Mesendoderm (in vitro differentiated cells): ENCODE measurements around the gene TGFBR2.

ENCODE experiments used
- DNase-seq: peaks from one replicate; pipeline ENCODE4 v3.0.0; 2013
- H2AK5ac ChIP-seq: 2 replicates; pipeline ENCODE4 v1.6.1; 2013; ENCODE audit warnings: low read length, inconsistent platforms
- H2BK120ac ChIP-seq: 2 replicates; pipeline ENCODE4 v1.6.1; 2013; ENCODE audit warnings: low read depth, mild to moderate bottlenecking, low read length, moderate library complexity, mixed read lengths
- H2BK15ac ChIP-seq: replicated peaks from 2 replicates; pipeline ENCODE4 v1.6.1; 2013; ENCODE audit warnings: low read depth, mild to moderate bottlenecking, moderate library complexity
- H2BK5ac ChIP-seq: 2 replicates; pipeline ENCODE4 v1.6.1; 2013; ENCODE audit warnings: low read length, inconsistent platforms
- H3K18ac ChIP-seq: 2 replicates; pipeline ENCODE4 v1.6.1; 2013; ENCODE audit warnings: mild to moderate bottlenecking, low read length, mixed read lengths
- H3K23ac ChIP-seq: one replicate; pipeline ENCODE4 v1.6.1; 2013; ENCODE audit warnings: low read length
- H3K27ac ChIP-seq: 2 replicates; pipeline ENCODE4 v1.5.1; 2013; ENCODE audit warnings: low read depth, mild to moderate bottlenecking, inconsistent platforms, low read length, moderate library complexity
- H3K27me3 ChIP-seq: 2 replicates; pipeline ENCODE4 v1.6.1; 2013; ENCODE audit warnings: low read length, control low read depth, mild to moderate bottlenecking, inconsistent platforms; ENCODE audit not compliant: insufficient read depth, poor library complexity
- H3K36me3 ChIP-seq: 2 replicates; pipeline ENCODE4 v1.6.1; 2013; ENCODE audit warnings: low read length, inconsistent platforms; ENCODE audit not compliant: control insufficient read depth, insufficient read depth
- H3K4ac ChIP-seq: one replicate; pipeline ENCODE4 v1.6.1; 2013; ENCODE audit warnings: low read depth, mild to moderate bottlenecking, low read length, moderate library complexity
- H3K4me1 ChIP-seq: 2 replicates; pipeline ENCODE4 v1.6.1; 2013; ENCODE audit warnings: low read depth, low read length, inconsistent platforms; ENCODE audit not compliant: control insufficient read depth
- H3K4me2 ChIP-seq: 2 replicates; pipeline ENCODE4 v1.6.1; 2013; ENCODE audit warnings: low read length
- H3K4me3 ChIP-seq: 2 replicates; pipeline ENCODE4 v1.5.1; 2013; ENCODE audit warnings: mild to moderate bottlenecking, low read length
- H3K56ac ChIP-seq: one replicate; pipeline ENCODE4 v1.6.1; 2013; ENCODE audit warnings: low read length
- H3K79me1 ChIP-seq: 2 replicates; pipeline ENCODE4 v1.6.1; 2013; ENCODE audit warnings: low read length, inconsistent platforms
- H3K79me2 ChIP-seq: 2 replicates; pipeline ENCODE4 v1.6.1; 2013; ENCODE audit warnings: mild to moderate bottlenecking, low read length; ENCODE audit not compliant: control insufficient read depth, insufficient read depth
- H3K9ac ChIP-seq: 2 replicates; pipeline ENCODE4 v1.6.1; 2013; ENCODE audit warnings: low read length, inconsistent platforms
- H4K5ac ChIP-seq: one replicate; pipeline ENCODE4 v1.6.1; 2013; ENCODE audit warnings: low read length
- H4K8ac ChIP-seq: one replicate; pipeline ENCODE4 v1.6.1; 2013; ENCODE audit warnings: low read depth, mild to moderate bottlenecking, control low read depth, low read length, moderate library complexity
- WGBS: extraction: QIAGEN DNeasy Blood & Tissue Kit; methylation state at CpG from one replicate; pipeline ENCODE4 v1.1.7; 2013; ENCODE audit warnings: low lambda C conversion rate, missing lambda C conversion rate; ENCODE audit not compliant: insufficient coverage; ENCODE audit errors: extremely low coverage; 5-methylcytosine and 5-hydroxymethylcytosine counted together

The TGFBR2 gene

DNA sequence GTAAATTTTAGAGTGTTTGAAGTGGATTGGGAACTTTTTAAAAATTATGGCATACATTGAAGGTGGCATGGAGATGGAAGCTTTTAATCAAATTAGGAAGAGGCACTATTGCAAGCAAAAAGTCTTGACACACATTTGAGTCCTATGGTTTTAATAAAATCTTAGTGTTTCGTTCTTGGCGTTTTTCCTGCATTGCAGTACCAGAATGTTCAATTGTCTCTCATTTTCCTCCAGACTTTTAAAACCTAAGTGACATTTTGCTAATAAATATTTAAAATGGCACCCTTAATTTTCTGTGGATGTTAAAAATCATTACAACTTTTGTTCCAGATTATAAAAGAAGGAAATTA lies 2.2 kb downstream of the TGFBR2 start:
- no peaks in the 10 kb centered on the region for H3K27me3 ChIP-seq
- peaks cover 26% of the 10 kb centered on the region for H3K79me2 ChIP-seq
- H3K56ac ChIP-seq = no peak overlapping the region
- H2BK15ac ChIP-seq = no peak overlapping the region
- no peak overlapping the region for H3K4me2 ChIP-seq
- no peaks in the 10 kb centered on the region for H3K36me3 ChIP-seq
- no peak overlapping the region for H3K4ac ChIP-seq
- peaks cover 5% of the 10 kb centered on the region for H3K4me1 ChIP-seq
- no peak overlapping the region for H4K5ac ChIP-seq
- H3K9ac ChIP-seq = no peak overlapping the region
- H2BK120ac ChIP-seq = no peak overlapping the region
- no peak overlapping the region for H3K27ac ChIP-seq
- H3K23ac ChIP-seq = no peak overlapping the region
- no CpG with 5 or more reads among the region's 2 CpGs for WGBS
- no peak overlapping the region for H3K18ac ChIP-seq
- H2BK5ac ChIP-seq = no peak overlapping the region
- H3K79me1 ChIP-seq = peaks cover 13% of the 10 kb centered on the region
- no peak overlapping the region for H4K8ac ChIP-seq
- H3K4me3 ChIP-seq = no peak overlapping the region
- no peak for DNase-seq
- H2AK5ac ChIP-seq = no peak overlapping the region

DNA sequence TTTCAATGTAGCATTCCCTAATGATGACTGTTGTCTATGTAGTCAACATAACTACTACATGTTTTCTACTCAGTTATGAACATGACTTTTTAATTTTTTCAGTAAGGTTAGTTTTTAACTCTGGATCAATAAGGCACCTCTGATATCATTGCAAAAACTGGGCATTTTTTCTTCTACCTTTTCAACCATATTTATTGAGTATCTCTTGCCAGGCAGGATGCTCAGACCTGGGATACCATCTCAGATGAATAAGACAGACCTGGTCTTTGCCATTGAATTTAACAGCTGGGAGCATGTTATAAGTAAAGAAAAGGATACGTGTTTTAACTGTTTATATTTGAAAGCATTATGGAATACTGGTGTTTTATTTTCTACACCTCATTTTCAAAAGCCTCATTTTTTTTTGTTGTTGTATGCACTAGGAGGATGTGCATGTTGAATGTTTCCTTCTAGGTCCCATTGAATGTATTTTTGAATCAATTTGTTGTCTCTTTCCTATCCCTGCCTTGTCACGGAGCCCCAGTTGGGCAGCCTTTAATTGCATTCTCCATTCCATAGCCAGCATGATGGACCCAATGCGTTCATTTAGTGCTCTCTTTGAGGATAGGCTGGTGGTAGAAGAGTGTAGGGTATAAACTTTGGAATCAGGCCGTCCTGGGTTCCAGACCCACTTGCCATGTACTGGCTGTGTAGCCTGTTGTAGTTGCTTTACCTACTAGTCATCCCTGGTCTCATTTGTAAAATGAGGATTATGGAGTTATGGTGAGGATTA lies 3.7 kb downstream of the TGFBR2 start:
- no peak overlapping the region for H2BK120ac ChIP-seq
- WGBS = no CpG with 5 or more reads among the region's 4 CpGs
- no peak overlapping the region for H4K5ac ChIP-seq
- no peak overlapping the region for H3K56ac ChIP-seq
- no peak overlapping the region for H3K9ac ChIP-seq
- H3K27me3 ChIP-seq = no peaks in the 10 kb centered on the region
- H3K36me3 ChIP-seq = no peaks in the 10 kb centered on the region
- peaks cover 16% of the 10 kb centered on the region for H3K79me1 ChIP-seq
- no peak overlapping the region for H3K4ac ChIP-seq
- H2AK5ac ChIP-seq = no peak overlapping the region
- no peak overlapping the region for H3K18ac ChIP-seq
- no peak overlapping the region for H3K4me3 ChIP-seq
- no peak overlapping the region for H2BK5ac ChIP-seq
- H3K23ac ChIP-seq = no peak overlapping the region
- peaks cover 28% of the 10 kb centered on the region for H3K79me2 ChIP-seq
- H3K27ac ChIP-seq = no peak overlapping the region
- H3K4me2 ChIP-seq = no peak overlapping the region
- no peak overlapping the region for H2BK15ac ChIP-seq
- peaks cover 5% of the 10 kb centered on the region for H3K4me1 ChIP-seq
- no peak for DNase-seq
- H4K8ac ChIP-seq = no peak overlapping the region

- no peak overlapping the region for H3K9ac ChIP-seq
- H2BK15ac ChIP-seq = no peak overlapping the region
- H4K5ac ChIP-seq = no peak overlapping the region
- no peak overlapping the region for H2BK120ac ChIP-seq
- peaks cover 5% of the 10 kb centered on the region for H3K4me1 ChIP-seq
- no peak overlapping the region for H2AK5ac ChIP-seq
- WGBS = no CpG with 5 or more reads among the region's 3 CpGs
- H2BK5ac ChIP-seq = no peak overlapping the region
- H3K27ac ChIP-seq = no peak overlapping the region
- no peaks in the 10 kb centered on the region for H3K36me3 ChIP-seq
- peaks cover 30% of the 10 kb centered on the region for H3K79me2 ChIP-seq
- H3K27me3 ChIP-seq = no peaks in the 10 kb centered on the region
- H3K4me2 ChIP-seq = no peak overlapping the region
- H3K18ac ChIP-seq = no peak overlapping the region
- H3K56ac ChIP-seq = no peak overlapping the region
- peaks cover 16% of the 10 kb centered on the region for H3K79me1 ChIP-seq
- no peak overlapping the region for H4K8ac ChIP-seq
- H3K4me3 ChIP-seq = no peak overlapping the region
- no peak for DNase-seq
- H3K4ac ChIP-seq = no peak overlapping the region
- no peak overlapping the region for H3K23ac ChIP-seq
Measured at GRCh38 chr3:30610702-30611368, 4.4 kb downstream of the TGFBR2 start.

- Histone ChIP-seq H3K4me2 (no peak overlapping the region), H3K18ac (no peak overlapping the region), H3K27me3 (no peaks in the 10 kb centered on the region), H4K5ac (no peak overlapping the region), H3K4ac (no peak overlapping the region), H3K36me3 (no peaks in the 10 kb centered on the region), H2BK5ac (no peak overlapping the region), H2BK120ac (peak overlapping the region; percentile 45), H3K9ac (no peak overlapping the region), H3K79me2 (peaks cover 30% of the 10 kb centered on the region), H3K79me1 (peaks cover 16% of the 10 kb centered on the region), H3K4me1 (peaks cover 5% of the 10 kb centered on the region), H2AK5ac (no peak overlapping the region), H2BK15ac (no peak overlapping the region), H3K56ac (no peak overlapping the region), H4K8ac (no peak overlapping the region), H3K27ac (no peak overlapping the region), H3K23ac (no peak overlapping the region), H3K4me3 (no peak overlapping the region)
- DNase-seq = peak; percentile 47
- WGBS = no CpG with 5 or more reads among the region's 7 CpGs
Measured at GRCh38 chr3:30611613-30612436, 5.4 kb downstream of the TGFBR2 start.

DNA sequence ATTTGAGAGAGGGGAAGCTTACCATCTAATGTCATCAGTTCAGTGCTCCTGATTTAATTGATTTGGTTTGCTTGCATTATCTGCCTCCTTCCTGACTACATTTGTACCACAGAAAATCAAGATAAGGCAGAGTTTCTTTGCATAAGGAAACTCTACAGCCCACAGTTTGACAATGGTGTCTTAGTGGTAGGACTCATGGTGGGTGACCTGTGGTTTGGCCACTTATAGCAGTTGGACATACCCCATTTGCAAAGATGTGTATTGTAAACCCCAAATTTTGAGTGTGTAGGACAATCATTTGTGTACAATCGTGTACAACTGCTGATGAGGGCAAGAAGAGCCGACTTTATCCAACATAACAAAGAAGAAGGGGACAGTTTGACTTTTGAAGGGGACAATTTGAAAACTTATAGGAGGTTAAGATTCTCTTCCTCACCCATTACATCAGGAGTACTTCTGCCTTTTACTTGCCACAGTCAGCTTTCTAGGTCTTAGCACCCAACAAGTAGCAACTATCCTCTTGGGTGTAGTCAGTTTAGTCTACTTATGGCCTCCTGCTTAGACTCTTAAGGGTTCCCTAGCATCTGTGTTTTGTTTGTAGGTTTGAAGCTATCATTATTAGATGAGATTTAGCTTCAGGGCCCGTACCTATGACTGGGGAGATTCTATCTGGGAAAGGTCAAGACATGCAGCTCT lies 6.2 kb downstream of the TGFBR2 start:
- Histone ChIP-seq H3K4me1 (peaks cover 5% of the 10 kb centered on the region), H3K27ac (no peak overlapping the region), H4K8ac (no peak overlapping the region), H3K79me2 (peaks cover 28% of the 10 kb centered on the region), H3K56ac (no peak overlapping the region), H3K23ac (no peak overlapping the region), H2AK5ac (no peak overlapping the region), H4K5ac (no peak overlapping the region), H3K27me3 (no peaks in the 10 kb centered on the region), H2BK120ac (no peak overlapping the region), H3K79me1 (peaks cover 17% of the 10 kb centered on the region), H2BK15ac (no peak overlapping the region), H3K4ac (no peak overlapping the region), H3K4me2 (no peak overlapping the region), H2BK5ac (no peak overlapping the region), H3K9ac (no peak overlapping the region), H3K4me3 (no peak overlapping the region), H3K36me3 (no peaks in the 10 kb centered on the region), H3K18ac (no peak overlapping the region)
- DNase-seq = no peak
- no CpG with 5 or more reads among the region's 3 CpGs for WGBS
